NT2/D1 (cell line): ENCODE results near the gene APOBEC3B.

ENCODE experiments used
- YY1 ChIP-seq: IDR thresholded peaks from 2 replicates; pipeline ENCODE4 v1.6.1; 2011; ENCODE audit not compliant: insufficient read length, insufficient read depth
- ZNF274 ChIP-seq: IDR thresholded peaks from 2 replicates; pipeline ENCODE4 v1.6.1; 2011; ENCODE audit warnings: mild to moderate bottlenecking, low read depth, low read length

DNA sequence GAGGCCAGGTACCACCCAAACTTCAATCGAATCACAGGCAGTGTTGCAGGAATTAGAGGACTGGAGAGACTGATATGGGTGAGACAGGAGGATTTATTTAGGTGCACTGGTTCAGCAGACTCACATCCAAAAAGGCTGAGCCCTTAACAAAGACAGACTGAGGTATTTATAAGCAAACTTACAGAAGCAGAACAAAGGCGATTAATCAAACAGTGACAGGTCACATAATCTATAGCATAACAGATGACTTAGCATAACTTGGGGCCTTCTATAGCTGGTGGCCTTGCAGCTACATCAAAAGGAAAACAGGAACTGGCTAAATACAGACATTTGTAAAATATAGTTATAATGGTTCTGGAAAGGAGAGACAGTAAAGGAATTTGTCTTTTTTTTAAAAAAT lies 2.1 kb downstream of the APOBEC3B start:
- TF ChIP-seq ZNF274: no peak
- no peak for TF ChIP-seq YY1
